ENCODE data around the gene TSPO2.

GRCh38 chr6:40992746-40993145 lies 49.5 kb upstream of the TSPO2 start:
- TF ChIP-seq POLR2A (IDR thresholded peaks at IDR 0.05; ENCODE audit: low read depth, low read length) (no peak), TAF1 (IDR thresholded peaks at IDR 0.05; ENCODE audit: borderline replicate concordance, low read depth, low read length) (no peak)
